ENCODE results near the gene SAMHD1.
"Not testable (repeated sequence)": the region's sequence is repeated elsewhere in the genome, so short reads cannot be mapped to it uniquely, and the experiment has no call there.

SAMHD1 gene

DNA sequence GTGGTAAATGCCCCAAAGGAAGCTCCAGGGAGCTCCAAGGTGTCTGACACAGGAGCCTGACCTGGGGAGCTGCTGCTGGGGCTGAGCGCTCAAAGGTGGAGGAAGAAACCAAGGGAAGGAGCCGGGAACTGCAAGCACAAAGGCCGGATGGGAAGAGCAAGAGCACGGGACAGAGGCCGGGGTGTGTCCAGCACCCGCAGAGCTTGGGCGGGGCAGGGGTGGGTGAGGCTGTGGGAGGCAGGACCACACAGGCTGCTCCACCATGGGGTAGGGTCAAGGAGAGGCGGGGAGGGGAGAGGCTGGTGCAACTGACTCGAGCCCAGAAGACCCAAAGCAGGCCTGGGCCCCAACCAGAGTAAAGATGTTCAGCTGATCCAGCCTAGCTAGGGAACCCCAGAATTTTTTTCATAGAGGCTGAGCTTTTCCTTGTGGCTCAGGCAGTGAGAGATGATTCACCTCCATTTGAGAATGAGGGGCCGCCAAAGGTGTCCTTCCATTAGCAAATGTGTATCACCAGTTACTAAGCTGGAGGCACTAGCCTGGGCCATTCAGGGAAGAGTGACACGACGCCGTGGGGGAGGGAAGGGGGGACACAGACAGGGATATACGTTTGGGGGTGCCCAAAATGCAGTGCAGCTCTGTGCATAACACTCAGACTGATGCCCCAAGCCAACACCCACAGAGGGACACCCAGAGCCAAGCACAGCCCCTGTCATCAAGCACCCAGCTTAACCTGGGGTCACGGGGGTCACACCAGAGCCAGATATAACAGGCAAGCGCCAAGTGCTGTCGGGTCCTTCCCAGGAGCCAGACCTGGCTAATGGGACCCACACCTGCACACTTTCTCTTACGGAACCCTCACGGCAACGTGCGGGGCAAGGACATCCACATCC lies 96.9 kb downstream of the SAMHD1 start:
- no peak for DNase-seq (ENCODE audit: low read depth)

DNA sequence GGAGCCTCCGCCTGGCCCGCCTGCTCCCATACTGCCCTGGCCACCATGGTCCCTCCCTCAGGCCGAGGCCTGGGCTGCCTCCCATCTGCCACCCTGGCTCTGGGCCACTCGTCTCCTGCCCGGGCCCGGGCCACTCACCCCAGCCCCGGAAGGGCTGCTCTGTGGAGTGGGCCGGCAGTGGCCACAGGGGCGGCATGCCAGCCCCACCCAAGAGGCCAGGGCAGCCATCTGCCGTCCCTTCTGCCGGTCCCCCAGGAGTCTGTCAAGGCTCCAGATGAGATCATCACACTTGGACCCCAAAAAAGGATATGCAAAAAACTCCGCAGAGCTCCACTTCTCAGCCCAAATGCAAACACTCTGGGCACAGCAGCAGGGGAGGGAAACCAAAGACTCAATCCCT lies 99.3 kb downstream of the SAMHD1 start:
- no peak for DNase-seq (ENCODE audit: low read depth)

DNA sequence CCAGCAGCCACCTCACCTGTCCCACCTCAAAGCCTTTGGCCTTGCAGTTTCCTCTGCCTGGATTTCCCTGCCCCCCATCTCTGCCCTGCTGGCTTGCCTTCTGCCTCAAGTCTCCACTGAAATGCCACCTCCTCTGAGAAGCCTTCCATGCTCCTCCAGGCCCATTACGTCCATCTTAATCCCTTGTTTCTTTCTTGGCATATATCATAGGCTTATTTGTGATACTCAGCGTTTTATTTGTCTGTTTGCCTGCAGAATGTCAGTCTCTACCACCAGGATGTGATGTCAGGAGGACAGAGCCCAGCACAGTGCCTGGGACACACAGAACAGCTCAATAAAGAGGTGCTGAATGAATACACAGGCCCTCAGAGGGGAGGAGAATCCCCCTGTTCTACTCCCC lies 100.0 kb downstream of the SAMHD1 start:
- no peak for DNase-seq (ENCODE audit: low read depth)

DNA sequence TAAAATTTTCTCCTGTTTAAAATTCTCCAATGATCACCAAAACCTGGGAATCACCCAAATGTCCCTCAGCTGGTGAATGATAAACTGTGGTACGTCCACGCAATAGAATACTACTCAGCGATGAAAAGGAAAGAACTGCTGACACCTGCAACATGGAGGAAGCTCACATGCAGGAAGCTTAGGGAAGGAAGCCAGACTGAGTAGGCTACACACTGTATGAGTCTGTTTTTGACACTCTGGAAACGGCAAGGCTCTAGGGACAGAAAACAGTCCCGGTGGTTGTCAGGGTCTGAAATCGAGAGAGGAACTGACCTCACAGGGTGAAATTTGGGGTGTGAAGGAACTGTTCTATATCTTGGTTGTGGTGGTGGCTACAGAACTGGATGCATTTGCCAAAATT lies 100.7 kb downstream of the SAMHD1 start:
- no peak for DNase-seq (ENCODE audit: low read depth)

DNA sequence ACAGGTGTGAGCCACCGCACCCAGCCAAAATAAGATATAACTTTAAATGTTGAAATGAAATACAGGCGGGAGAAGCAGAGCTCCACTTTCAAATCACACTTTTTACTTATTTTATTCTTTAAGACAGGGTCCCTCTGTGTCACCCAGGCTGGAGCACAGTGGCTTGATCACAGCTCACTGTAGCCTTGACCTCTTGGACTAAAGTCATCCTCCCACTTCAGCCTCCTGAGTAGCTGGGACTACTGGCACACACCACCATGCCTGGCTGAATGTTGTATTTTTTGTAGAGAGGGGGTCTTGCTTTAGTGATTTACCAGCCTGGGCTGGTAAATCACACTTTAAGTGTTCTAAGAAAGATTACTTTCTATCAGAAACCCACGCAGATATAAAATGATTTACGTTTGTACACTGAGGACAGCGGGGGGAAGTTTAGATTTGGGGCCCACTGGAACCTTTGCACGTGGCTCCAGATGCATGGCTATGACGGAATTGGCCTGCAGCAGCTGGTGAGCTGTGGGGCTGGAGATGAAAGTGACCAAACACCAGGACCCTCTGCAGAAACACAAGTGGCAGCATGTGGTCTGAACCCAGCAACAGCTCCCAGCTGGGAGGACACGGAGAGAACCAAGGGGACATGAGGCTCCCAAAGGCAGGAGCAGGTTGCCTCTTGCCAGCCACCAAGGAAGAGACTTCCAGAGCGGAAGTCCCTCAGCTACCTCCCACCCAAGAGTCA lies 102.0 kb downstream of the SAMHD1 start:
- DNase-seq (ENCODE audit: low read depth), result no peak

DNA sequence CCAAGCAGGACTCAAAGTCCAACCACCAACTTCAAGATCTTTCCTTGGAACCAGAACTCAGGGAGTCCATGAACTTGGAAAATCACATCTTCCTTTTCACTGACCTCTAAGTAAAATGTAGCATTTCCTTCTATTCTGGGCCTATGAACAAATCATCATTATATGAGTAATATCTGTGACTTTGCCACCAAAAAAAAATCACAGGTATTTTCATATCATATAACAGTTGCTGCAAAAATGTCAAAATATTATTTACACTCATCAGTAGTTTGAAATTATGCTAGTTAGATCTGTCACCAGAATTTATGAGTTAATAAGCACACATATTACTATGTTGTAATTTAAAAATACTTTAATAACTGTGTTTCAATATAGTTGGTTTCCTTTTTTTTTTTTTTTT lies 102.8 kb downstream of the SAMHD1 start:
- DNase-seq (ENCODE audit: low read depth), result no peak

DNA sequence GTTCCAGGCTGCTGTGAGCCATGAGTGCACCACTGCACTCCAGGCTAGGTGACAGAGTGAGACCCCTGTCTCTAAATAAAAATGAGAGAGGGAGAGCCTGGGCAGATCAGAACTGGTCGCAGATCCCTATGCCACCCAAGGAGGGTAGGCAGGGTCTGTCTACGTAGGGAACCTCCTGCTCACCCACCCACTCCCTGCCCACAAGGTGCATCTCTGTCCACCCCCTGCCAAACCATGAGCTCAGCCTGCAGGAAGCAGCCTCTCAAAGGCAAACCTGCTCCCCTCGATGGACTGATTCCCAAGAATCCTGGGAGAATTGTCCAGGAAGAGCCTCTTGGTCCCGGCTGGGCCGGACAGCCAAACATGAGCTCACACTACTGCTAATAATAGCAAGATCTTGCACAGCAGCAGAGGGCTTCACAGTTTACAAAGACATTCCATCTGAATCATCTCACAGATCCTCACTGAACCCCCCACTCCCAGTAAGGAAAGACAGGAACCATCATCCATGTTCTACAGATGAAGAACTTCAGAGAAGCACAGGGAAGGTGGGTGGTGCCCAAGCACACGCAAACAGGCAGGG lies 103.3 kb downstream of the SAMHD1 start:
- DNase-seq (ENCODE audit: low read depth), result no peak

DNA sequence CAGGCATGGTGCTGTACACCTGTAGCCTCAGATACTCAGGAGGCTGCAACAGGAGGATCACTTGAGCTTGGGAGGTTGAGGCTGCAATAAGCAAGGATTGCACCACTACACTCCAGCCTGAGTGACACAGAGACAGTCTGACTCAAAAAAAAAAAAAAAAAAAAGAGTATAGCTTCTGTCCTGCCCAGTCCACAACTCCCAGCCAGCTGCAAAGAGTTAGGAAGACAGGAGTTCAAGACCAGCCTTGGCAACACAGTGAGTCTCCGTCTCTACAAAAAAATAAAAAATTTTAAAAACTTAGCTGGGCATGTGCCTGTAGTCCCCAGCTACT lies 103.8 kb downstream of the SAMHD1 start:
- no peak for DNase-seq (ENCODE audit: low read depth)

DNA sequence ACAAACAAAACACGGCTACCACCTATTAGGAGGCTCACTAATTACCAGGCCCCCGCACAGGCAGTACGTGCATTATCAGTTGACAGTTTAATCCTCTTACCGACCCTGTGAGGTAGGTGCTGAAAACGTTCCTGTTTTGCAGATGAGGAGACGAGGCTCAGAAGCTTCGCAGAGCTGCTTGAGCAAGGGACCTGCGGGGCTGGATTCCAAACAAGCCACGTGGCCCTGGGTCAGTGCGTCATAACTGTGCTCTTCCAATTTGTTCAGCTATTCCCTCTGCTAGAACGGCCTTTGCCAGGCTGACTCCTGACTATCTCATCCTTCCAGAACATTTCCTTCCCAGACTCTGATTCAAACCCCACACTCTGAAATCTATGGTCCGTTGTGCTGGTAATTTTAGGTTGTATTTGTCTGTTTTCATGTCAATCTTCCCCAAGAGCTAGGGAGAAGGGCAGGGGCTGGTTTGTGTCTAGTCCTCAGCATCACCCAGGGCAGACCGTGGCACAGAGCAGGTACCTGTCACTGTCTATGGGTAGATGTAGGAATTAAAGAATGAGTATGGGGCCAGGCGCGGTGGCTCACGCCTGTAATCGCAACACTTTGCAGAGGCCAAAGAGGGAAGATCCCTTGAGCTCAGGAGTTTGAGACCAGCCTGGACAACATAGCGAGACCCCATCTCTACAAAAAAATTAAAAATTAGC lies 104.3 kb downstream of the SAMHD1 start:
- DNase-seq (ENCODE audit: low read depth), result no peak

DNA sequence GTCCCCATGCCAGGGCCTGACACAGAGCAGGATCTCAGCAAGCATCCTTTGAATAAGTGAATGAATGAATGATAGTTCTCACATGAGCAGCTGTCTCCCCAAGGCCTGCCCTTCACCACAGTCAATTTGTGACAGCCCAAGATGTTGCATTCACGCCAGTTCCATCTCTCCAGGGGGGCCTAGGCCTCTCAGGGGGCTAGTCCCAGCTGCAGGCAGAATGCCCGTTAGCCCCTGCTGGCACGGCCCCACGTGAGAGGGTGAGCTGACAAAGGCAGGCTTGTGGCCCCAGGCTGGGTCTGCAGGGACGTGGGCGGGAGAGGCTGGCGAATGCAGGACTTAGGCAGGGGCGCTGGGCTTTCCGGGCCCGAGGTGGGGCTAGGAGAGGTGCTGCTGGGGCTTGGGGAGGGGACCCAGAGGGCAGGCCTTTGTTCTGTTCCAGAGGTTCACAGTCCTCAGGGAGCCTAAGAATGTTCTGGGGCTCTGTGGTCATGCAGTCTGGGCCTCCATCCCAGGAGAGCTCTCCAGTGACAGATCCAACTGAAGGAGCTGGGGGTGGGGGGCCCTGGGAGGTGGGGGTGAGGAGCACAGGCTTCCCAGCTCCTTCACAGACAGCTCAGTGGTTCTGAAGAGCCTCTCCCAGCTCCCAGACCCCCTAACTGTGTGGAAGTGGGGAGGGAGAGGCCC lies 106.1 kb downstream of the SAMHD1 start:
- no peak for DNase-seq (ENCODE audit: low read depth)

DNA sequence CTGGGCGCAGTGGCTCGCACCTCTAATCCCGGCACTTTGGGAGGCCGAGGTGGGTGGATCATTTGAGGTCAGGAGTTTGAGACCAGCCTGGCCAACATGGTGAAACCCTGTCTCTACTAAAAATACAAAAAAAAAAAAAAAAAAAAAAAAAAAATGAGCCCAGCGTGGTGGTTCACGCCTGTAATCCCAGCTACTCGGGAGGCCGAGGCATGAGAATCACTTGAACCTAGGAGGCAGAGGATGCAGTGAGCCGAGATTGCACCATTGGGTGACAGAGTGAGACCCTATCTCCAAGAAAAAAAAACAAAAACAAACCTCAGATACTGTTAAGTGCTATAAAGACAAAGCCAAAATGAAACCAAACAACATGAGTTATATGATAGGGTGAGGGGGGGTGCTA lies 110.5 kb downstream of the SAMHD1 start:
- not testable (repeated sequence) for DNase-seq (ENCODE audit: low read depth)
